GM12892 (cell line): ENCODE data around the gene MBD5.
A peak's percentile ranks its signal among the peaks of the same experiment; 100 is the strongest.
"Not testable (repeated sequence)": the region's sequence is repeated elsewhere in the genome, so short reads cannot be mapped to it uniquely, and the experiment has no call there.

Experiments used
- DNase-seq: peaks from one replicate; pipeline ENCODE4 v3.0.0; 2011; ENCODE audit not compliant: insufficient read length
- FAIRE-seq: peaks from 2 replicates; lab custom pipeline; 2011; peaks lifted over from hg19 to GRCh38; lab: Jason Lieb, UNC
- POLR2A ChIP-seq: IDR thresholded peaks from 2 replicates; pipeline ENCODE4 v1.6.1; 2011; ENCODE audit warnings: low read depth, low read length, control low read depth
- POLR2AphosphoS5 ChIP-seq: IDR thresholded peaks from 2 replicates; pipeline ENCODE4 v1.6.1; 2011; ENCODE audit warnings: low read depth, low read length, control low read depth
- TAF1 ChIP-seq: IDR thresholded peaks from 2 replicates; pipeline ENCODE4 v1.6.1; 2011; ENCODE audit warnings: low read depth, mild to moderate bottlenecking, control low read depth, low read length, borderline replicate concordance

The MBD5 gene

GRCh38 chr2:148006249-148007007 lies 14.5 kb upstream of the MBD5 start:
- no peak for FAIRE-seq
- DNase-seq = no peak
- TF ChIP-seq POLR2A (no peak), TAF1 (no peak), POLR2AphosphoS5 (no peak)

GRCh38 chr2:148007219-148007900 lies 13.5 kb upstream of the MBD5 start:
- no peak for FAIRE-seq
- TF ChIP-seq POLR2AphosphoS5 = no peak

GRCh38 chr2:148008411-148008810 lies 12.5 kb upstream of the MBD5 start:
- DNase-seq, FAIRE-seq: not testable (repeated sequence)

More at GRCh38 chr2:148007219-148007900, 13.5 kb upstream of the MBD5 start:
- no peak for DNase-seq

GRCh38 chr2:148013876-148014275 lies 7.0 kb upstream of the MBD5 start:
- FAIRE-seq = no peak
- TF ChIP-seq POLR2A (no peak), POLR2AphosphoS5 (no peak), TAF1 (no peak)
- no peak for DNase-seq

- DNase-seq = no peak
- FAIRE-seq = no peak
- TF ChIP-seq TAF1 (no peak), POLR2AphosphoS5 (no peak), POLR2A (no peak)
Observed at GRCh38 chr2:148014616-148015015, 6.3 kb upstream of the MBD5 start.

GRCh38 chr2:148020111-148021058 lies 506 bp upstream of the MBD5 start, which contains the start of gene ORC4:
TSS of gene ORC4 (minus strand) at chr2:148020737. CDS start at chr2:147975958, 44,779 bp downstream.
- FAIRE-seq (peak; percentile 99), DNase-seq (peak; percentile 55)
- peak; percentile 82 for TF ChIP-seq POLR2A
- TF ChIP-seq POLR2AphosphoS5 = peak; percentile 89
- TF ChIP-seq TAF1 = peak; percentile 37; the same call in 1 of the 2 replicates

- TF ChIP-seq POLR2AphosphoS5 (no peak), TAF1 (no peak), POLR2A (no peak)
- DNase-seq (no peak), FAIRE-seq (no peak)
Observed at GRCh38 chr2:148021886-148022285, 995 bp downstream of the MBD5 start.

- DNase-seq (no peak), FAIRE-seq (no peak)
- TF ChIP-seq POLR2AphosphoS5 (no peak), TAF1 (no peak), POLR2A (no peak)
Observed at GRCh38 chr2:148022351-148022750, 1.5 kb downstream of the MBD5 start.

- DNase-seq (no peak), FAIRE-seq (no peak)
- no peak for TF ChIP-seq TAF1
- TF ChIP-seq POLR2AphosphoS5 = no peak
- TF ChIP-seq POLR2A = no peak
Observed at GRCh38 chr2:148022882-148023281, 2.0 kb downstream of the MBD5 start.

- no peak for DNase-seq
- TF ChIP-seq TAF1 = no peak
- no peak for TF ChIP-seq POLR2A
- TF ChIP-seq POLR2AphosphoS5 = no peak
- peak; percentile 14 for FAIRE-seq
Observed at GRCh38 chr2:148023861-148024260, 3.0 kb downstream of the MBD5 start.

GRCh38 chr2:148026573-148026972 lies 5.7 kb downstream of the MBD5 start:
- no peak for FAIRE-seq
- TF ChIP-seq POLR2AphosphoS5 = no peak
- TF ChIP-seq TAF1 = no peak
- no peak for TF ChIP-seq POLR2A
- DNase-seq = no peak
